ENCODE data around the gene GPA33.

GPA33 gene, protein sequence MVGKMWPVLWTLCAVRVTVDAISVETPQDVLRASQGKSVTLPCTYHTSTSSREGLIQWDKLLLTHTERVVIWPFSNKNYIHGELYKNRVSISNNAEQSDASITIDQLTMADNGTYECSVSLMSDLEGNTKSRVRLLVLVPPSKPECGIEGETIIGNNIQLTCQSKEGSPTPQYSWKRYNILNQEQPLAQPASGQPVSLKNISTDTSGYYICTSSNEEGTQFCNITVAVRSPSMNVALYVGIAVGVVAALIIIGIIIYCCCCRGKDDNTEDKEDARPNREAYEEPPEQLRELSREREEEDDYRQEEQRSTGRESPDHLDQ

DNA sequence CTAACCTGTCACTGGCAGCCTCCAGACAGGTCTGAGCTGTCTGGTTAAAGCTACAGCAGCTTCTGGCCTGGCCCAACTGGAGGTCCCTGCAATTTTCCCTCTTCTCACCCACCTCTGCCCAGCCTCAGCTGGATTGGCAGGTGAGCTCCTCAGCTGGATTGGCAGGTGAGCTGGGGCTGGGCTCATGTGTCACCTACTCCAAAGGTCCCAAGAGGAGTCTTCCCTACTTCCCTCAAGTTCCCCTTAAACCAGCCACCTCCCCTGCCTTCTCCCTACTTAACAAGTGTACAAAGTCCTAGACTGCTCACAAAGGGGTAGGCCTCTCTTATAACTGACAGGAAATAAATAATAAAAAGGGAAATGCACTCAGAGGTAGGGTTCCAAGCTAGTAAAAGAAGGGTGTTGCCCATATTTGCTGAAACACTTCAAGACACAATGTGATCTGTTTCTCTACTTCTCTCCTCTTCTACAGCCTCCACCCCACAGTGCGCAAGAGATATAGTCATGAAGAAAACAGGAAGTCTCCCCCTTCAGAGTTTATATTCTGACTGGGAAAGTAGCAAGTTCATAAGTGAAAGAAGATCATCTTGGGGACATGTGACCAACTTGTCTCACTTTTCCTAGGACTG lies at the start of gene GPA33:
Gene GPA33 (minus strand): TSS at position 64 of the 629 bp plus-strand sequence. CDS start 90 bp downstream, outside the sequence.
- DNase-seq: no peak

DNA sequence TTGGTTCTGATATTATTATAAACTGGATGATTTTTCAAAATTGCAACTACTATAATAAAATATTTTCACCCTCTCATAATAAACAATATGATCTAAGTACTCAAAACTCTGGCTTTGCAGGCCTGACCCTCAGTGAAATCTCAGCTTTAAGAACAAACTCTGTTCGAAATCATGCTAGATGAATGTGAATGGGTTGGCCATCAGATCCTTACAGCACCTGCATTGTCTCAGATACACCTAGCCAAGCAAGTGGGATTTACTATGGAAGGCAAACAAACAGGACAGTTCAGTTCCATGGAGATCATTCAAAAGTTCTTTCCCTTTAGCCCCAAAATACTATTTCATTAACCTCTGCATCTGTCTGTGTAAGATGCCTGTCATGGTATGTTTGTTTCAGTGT lies 48.5 kb upstream of the GPA33 start:
- no peak for DNase-seq

DNA sequence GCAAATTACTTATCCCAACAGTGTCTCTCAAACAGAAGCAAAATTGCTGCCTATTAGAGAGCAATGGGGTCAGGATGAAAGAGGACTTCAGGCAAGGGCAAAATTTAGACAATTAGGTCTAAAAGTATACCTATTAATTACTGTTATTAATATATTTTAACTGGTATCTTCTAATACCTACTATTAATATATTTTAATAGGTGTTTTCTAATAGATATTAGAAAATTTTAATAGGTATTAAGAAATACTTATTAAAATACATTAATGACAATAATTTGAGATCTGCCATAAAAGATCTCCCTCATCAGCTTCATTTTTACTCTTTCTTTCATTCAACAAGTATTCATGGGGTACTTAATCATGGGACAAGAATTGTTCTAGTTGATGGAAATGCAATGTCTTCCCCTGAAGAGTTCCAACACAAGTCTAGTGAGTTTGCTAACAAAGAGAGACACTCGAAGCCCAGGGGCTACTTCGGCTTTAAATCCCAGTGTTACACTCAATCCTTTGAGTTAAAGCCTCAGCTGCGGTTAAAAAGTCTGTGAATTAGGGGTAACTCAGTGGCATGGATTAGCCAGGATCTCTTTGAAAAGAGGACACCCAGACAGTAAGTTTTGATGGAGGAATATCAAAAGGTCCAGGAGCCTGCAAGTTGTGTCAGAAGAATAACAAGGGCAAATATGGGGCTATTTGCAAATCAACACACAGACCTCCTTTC lies 47.8 kb upstream of the GPA33 start:
- no peak for DNase-seq

DNA sequence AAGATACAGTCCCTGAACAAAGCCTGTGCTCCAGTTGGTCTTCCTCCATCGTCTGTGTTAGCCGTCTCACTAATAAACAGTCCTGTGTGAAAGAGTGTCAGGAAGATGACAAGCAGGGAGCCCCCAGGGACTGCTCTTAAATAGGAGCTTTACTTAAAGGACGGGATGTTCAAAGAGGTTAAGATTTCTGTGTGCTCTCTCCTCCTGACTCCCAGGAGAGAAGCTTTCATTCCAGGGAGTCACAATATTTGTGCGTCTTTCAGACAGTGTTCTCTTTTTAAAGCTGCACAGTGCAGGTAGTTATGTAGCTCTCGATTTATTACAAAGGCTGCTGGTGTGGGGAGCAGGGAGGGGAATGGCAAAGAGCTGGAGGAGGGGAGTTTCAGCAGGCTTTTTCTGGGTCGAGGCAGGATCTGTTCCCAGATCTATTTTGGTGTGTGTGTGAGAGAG lies 47.2 kb upstream of the GPA33 start:
- DNase-seq: no peak

DNA sequence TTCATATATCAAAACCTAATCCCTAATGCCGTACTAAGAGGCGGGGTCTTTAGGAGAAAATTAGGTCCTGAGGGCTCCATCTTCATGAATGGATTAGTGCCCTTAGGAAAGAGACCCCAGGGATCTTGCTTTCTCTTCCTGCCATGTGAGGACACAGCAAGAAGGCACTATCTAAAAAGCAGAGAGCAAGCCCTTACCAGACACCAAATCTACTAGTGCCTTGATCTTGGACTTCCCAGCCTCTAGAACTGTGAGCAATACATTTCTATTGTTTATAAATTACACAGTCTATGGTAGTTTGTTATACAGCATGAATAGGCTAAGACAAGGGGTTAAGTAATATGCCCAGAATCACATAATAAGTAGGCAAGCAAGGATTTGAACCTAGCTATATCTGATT lies 46.6 kb upstream of the GPA33 start:
- DNase-seq: no peak

DNA sequence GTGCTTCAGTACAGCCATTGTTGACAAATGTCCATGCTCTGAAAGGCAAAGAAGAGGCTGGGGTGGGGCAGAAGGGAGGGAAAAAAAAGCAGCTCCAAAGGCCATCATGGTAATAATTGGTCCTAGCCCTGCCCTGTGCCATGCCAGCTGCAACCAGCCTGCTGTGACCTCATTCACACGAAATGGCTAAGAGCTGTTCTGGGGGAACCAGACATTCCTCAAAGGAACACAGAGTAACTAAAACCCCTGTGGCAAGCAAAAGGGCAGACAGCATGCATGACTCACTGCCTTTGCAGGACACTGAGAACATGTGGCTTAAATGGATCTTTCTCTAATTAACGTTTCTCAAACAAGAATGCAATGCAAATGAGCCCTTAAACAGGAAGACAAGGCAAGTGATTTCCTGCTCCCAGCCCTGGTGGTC lies 46.0 kb upstream of the GPA33 start:
- DNase-seq: no peak

DNA sequence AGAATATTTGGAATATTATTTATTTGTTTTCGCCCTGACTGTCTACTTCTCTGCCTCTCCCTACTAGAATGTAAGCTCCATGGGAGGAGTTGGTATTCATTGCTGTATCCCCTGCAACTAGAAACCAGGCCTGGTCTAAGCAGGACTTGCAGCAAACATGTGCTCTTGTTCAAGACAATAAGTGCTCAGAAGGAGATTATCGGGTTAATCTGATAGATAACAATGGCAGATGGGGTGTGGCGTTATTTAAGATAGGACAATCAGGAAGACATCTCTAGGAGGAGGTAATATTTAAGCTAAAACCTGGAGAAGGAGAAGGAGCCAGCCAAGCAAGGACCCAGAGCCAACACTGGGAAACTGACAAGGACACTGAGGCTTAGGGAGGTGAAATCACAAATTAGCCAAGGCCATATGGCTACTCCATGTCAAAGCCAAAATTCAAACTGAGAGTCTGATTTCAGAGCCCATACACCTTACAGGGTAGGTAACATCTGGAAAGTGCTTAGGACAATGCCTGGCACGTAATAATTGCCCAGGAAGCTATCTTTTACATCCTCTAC lies 45.2 kb upstream of the GPA33 start:
- DNase-seq: peak; percentile 4

DNA sequence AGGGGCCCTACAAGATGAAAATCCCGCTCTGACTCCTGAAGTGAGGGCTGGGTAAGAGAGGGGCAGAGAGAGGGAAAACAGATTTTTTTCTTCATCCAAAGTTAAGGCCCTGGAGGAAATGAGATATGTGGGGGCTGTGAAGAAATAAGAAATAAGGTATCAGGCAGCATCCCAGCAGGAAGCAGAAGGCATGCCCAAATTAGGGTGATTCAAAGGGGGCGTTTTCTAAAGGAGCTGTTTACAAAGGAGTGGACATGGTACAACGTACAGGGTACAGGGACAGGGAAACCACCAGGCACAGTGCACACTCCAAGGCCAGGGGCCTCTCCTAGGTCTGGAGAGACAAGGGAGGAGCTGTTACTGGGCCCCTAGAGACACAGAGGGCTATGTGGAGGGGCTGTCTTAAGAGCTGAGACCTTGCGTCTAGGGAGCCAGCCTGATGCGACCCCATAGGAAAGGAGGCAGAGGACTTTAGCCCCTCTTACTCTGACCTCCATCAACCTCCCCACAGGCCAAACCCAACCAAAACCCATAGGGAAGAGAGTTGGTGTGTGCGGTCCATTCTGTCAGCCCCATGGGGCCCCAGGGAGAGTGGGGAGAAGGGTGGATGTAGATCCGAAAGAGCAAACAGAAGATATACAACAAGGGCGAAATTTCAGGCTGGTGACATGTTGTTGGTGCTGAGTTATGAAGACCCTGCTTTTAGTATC lies 42.3 kb upstream of the GPA33 start:
- DNase-seq: no peak

DNA sequence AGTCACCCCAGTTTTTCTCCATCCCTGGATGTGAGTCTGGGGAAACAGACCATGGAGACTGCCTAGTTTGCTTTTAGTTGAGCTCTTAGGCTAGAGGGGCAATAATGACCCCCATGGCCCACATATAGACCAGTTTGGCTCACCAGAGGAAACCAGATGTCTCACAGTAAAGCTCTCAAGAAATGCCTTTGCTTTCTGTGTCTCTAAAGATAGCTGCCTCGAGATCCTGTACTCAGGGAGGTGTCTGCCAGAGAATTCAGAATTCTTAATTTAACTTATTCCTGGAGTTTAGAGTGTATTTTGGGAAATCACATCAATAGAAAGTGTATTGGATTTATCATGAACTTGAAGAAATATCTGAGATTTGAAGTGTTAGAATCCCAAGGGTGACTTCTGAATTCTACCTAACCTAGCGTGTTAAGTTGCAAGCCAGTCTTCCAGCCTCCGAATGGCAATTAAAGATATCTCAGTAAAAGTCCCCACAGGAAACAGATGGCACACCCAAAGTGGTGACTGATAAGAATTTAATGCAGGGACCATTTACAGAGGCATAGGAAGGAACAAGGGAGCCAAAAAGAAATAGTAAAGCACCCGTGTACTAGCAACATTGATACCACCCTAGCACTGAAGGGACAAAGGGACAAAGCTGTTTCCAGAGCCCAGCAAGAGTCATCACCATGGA lies 40.8 kb upstream of the GPA33 start:
- no peak for DNase-seq

DNA sequence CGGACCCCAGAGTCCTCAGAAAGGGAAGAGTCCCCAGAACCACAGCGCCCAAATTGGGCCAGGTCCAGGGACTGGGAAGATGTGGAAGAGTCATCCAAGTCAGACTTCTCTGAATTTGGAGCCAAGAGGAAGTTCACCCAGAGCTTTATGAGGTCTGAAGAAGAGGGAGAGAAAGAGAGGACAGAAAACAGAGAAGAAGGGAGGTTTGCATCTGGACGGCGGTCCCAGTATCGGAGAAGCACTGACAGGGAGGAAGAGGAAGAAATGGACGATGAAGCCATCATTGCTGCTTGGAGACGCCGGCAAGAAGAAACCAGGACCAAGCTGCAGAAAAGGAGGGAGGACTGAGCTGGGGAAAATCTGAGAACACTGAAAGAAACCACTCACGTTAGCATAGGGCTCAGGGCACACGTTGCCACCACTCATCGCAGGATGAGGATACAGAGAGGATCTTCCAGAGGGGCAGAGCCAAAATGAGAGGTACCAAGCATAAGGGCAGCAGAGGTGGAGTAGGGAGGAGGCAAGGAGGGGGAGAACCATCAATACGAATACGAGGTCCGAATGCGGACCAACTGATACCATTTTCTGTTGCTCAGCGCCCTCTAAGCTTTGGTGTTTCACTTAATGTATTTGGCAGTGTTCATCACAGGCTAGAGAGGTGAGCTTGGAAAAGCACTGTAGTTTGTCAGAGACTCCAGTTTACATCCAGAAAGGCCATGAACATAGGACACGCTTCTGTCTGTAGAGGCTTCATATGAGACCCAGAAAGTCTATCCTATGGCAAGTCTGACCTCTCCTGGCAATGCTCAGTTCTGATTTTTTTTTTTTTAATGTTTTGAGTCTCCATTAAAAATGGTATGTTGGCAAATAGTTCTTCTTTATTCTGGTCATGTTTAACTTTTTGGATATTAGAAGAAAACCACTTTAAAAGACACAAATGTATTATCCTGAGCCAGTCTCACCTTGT lies 38.4 kb upstream of the GPA33 start:
- DNase-seq: no peak

DNA sequence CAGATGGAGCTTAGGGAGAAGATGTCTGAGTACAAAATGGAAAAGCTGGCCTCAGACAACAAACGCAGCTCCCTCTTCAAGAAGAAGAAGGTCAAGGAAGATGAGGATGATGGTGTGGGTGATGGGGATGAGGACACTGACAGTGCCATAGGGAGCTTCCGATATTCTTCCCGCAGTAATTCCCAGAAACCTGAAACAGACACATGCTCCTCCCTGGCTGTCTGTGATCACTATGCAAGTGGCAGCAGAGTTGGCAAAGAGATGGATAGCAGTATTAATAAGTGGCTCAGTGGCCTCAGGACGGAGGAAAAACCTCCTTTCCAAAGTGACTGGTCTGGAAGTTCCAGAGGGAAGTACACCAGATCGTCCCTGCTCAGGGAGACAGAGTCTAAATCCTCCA lies 37.5 kb upstream of the GPA33 start:
- no peak for DNase-seq

DNA sequence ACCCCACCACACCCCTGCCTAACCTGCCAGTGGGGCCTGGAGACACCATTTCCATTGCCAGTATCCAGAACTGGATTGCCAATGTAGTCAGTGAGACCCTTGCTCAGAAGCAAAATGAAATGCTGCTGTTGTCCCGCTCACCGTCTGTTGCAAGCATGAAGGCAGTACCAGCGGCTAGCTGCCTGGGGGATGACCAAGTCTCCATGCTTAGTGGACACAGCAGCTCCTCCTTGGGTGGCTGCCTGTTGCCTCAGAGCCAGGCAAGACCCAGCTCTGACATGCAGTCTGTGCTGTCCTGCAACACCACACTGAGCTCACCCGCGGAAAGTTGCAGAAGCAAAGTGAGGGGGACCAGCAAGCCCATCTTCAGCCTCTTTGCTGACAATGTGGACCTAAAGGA lies 37.1 kb upstream of the GPA33 start:
- no peak for DNase-seq

DNA sequence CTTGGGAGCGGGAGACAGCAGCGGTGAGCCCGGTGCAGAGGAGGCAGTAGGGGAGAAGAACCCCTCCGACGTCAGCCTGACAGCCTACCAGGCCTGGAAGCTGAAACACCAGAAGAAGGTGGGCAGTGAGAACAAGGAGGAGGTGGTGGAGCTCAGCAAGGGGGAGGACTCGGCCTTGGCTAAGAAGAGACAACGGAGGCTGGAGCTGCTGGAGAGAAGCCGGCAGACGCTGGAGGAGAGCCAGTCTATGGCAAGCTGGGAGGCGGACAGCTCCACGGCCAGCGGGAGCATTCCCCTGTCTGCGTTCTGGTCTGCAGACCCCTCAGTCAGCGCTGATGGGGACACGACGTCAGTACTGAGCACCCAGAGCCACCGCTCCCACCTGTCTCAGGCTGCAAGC lies 36.6 kb upstream of the GPA33 start:
- DNase-seq: no peak

DNA sequence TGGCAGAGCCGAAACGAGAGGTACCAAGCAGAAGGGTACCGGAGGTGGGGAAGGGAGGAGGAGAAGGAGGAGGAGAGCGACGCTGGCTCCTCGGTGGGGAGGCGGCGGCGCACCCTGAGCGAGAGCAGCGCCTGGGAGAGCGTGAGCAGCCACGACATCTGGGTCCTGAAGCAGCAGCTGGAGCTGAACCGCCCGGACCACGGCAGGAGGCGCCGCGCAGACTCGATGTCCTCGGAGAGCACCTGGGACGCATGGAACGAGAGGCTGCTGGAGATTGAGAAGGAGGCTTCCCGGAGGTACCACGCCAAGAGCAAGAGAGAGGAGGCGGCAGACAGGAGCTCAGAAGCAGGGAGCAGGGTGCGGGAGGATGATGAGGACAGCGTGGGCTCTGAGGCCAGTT lies 36.1 kb upstream of the GPA33 start:
- no peak for DNase-seq

DNA sequence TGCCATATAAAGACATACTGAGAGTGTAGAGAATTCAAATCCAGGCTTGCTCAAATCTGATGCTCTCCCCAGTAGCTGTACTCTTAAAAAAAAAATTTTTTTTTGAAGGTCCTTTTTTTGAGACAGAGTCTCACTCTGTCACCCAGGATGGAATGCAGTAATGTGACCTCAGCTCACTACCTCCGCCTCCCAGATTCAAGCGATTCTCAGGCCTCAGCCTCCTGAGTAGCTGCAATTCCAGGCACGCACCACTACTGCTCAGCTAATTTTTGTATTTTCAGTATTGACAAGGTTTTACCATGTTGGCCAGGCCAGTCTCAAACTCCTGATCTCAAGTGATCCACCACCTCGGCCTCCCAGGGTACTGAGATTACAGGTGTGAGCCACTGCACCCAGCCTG lies 32.4 kb upstream of the GPA33 start:
- DNase-seq: no peak

DNA sequence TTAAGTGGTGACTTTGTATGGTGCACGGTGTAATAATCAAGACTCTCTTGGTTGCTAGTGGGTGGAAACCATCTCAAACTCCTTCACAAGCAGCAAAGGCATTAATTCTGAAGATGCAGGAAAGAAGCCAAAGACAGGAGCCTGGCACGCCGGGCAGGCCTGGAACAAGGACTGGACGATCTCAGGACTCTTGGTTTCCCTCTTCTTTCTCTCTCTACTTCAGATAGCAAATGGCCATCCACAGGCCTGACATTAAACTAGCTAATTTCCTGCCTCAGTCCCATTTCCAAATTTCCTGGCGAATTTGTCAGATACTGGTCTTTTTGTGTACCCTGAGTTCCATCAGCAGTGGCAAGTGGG lies 31.9 kb upstream of the GPA33 start:
- DNase-seq: no peak

DNA sequence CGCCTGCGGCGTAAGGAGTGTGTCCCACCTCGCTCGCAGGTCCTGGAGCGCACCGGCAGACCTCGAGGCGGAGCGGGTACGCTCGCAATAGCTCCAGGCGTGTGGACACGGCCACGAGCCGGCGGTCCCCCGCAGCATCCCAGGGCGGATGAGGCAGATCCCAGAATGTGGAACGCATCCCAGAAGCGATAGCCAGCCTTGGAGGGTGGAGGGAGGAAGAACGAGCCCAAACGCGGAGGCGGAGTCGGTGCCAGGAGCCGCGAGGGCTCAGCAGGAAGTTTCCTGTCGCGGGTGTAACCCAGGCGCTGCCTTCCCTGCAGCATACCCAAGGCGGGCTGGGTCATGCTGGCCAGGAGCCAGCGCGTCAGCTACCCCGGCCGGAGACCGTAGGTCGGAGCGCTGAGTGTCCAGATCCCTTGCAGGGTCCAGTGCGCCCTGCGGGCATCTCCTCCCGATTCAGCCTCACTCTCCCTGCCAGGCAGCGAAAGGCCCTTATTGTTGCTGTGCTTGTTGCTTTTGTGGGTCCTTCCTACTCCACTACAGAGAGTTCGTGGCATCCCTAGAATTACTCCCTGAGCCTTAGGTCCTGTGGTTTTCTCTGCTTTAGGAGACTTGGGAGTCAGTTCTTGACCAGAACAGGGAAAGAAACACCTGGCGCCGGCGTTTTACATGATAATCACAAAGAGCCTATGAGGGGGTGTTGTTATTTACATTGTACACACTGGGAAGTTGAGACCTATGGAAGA lies 31.4 kb upstream of the GPA33 start:
- DNase-seq: no peak

DNA sequence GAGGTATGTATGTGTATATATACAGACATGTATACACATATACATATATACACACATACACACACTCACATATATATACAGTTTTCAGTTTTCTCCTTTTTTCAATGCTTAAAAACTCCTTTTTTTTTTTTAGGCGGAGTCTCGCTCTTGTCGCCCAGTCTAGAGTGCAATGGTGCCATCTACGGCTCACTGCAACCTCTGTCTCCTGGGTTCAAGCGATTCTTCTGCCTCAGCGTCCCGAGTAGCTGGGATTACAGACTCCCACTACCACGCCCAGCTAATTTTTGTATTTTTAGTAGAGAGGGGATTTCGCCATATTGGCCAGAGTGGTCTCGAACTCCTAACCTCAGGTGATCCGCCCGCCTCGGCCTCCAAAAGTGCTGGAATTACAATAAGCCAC lies 30.7 kb upstream of the GPA33 start:
- DNase-seq: no peak

DNA sequence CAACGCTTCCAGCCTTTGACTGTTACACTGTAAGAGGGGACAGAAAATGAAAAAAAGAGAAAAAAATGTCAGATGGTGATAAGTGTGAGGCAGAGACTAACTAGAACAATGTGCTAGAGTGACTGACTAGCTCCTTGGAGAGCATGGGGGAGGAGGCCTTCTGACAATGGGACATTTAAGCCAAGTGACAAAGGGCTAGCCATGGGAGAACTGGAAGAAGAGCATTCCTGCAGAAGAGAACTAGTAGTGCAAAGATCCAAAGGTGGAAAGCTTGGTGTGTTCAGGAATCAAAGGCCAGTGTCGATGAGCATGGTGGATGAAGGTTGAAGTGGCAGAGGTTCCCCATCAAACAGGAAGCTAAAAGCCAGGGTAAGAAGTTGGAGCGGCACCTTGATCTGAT lies 29.5 kb upstream of the GPA33 start:
- DNase-seq: no peak

DNA sequence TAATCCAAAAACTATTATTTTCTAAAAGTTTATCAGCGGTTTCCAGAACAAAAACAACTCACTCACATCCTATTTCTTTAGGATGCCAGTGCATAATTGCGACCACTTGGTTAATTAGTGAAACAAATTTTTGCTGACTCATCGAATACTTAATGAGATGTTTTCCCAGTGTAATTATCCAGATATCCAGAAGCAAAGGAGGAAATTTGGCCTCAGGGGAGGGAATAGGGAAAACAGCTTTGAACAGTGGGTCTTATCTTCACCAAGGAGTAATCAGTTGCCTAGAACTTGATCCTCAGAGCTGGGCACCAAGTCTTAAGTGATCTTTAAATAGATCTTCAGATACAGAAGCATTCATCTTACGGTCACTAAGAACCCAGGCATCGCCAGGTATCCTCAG lies 28.0 kb upstream of the GPA33 start:
- DNase-seq: no peak

DNA sequence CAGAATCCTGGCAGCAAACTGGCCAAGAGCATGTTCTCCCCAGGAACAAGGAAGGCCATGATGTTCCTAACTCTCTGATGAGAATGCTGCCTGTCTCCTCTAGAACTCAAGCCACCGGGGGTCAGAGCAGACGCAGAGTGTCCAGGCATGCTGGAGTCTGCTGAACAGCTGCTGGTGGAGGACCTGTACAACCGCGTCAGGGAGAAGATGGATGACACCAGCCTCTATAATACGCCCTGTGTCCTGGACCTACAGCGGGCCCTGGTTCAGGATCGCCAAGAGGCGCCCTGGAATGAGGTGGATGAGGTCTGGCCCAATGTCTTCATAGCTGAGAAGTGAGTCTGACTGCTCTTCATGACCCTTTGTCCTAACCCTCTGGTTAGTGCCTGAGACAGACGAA lies 27.0 kb upstream of the GPA33 start:
- DNase-seq: no peak

Data from NCI-H446 treated with DMSO at 0.1 percent for 48 hours (cell line).